Activated CD8-positive, alpha-beta T cell treated with anti-CD3 and anti-CD28 coated beads for 36 hours (primary cell): ENCODE results near the gene PILRB. TPM values are rescaled to one million over a fixed set of nuclear protein-coding genes. Genes with fewer than 3 reads are reported as not detected.
"Not testable (repeated sequence)": the region's sequence is repeated elsewhere in the genome, so short reads cannot be mapped to it uniquely, and the experiment has no call there.

ENCODE experiments used
- ATAC-seq: fragments of 200-7000 bp; cut with Tn5 transposase; one replicate; pipeline ENCODE4 v1.10.0; 2021; ENCODE audit warnings: mild to moderate bottlenecking, moderate library complexity
- CTCF ChIA-PET: fragments of 350-600 bp; sonication (Branson Sonifier 250); formaldehyde crosslinking; loops from one replicate; lab custom pipeline; 2021; ENCODE audit warnings: antibody characterized with exemption; lab: Charles Lee
- POLR2A ChIA-PET: fragments of 350-600 bp; sonication (Branson Sonifier 250); formaldehyde crosslinking; loops from one replicate; lab custom pipeline; 2021; ENCODE audit warnings: antibody characterized with exemption; lab: Charles Lee
- DNase-seq: peaks from one replicate; pipeline ENCODE4 v3.0.0-alpha.2; 2020
- H3K27ac Mint-ChIP-seq: one replicate; pipeline ENCODE4 v1.8.0; 2021; ENCODE audit warnings: mild to moderate bottlenecking, mixed read lengths
- H3K27me3 Mint-ChIP-seq: one replicate; pipeline ENCODE4 v1.8.0; 2021; ENCODE audit warnings: mixed read lengths
- H3K36me3 Mint-ChIP-seq: one replicate; pipeline ENCODE4 v1.8.0; 2021; ENCODE audit warnings: low read depth, mixed read lengths
- H3K4me1 Mint-ChIP-seq: one replicate; pipeline ENCODE4 v1.8.0; 2021; ENCODE audit warnings: low read depth, mixed read lengths
- H3K4me3 Mint-ChIP-seq: one replicate; pipeline ENCODE4 v1.8.0; 2021; ENCODE audit warnings: mild to moderate bottlenecking, moderate library complexity, mixed read lengths
- H3K9me3 Mint-ChIP-seq: one replicate; pipeline ENCODE4 v1.8.0; 2021; ENCODE audit warnings: mixed read lengths
- CTCF ChIP-seq: fragments of 200-600 bp; IDR thresholded peaks from one replicate; pipeline ENCODE4 v1.8.0; 2022; ENCODE audit warnings: antibody characterized with exemption, mild to moderate bottlenecking
- intact Hi-C: fragments of 100-400 bp; cut with micrococcal nuclease; formaldehyde crosslinking; loops from one replicate; pipeline ENCODE4 v1.10.0; 2022
- total RNA-seq, 2 experiments: library from RNA; stranded (reverse); gene quantifications; one replicate each; pipeline ENCODE4 v1.2.3, GENCODE V29; 2021

PILRB gene
- total RNA-seq, 2 experiments from 2014 or later: 43.7 to 46.8 TPM

GRCh38 chr7:100373261-100373831 lies 15.4 kb downstream of the PILRB start, which contains the start of gene PILRA:
TSS of gene PILRA (plus strand) at chr7:100373487. CDS start at chr7:100373657, 170 bp downstream.
- intact Hi-C loops: no loop called here
- TF ChIP-seq CTCF: no peak
- ChIA-PET CTCF (no interaction called here), POLR2A (interaction anchor here (1.0 kb wide), 1 partner anchor 8 kb away, joined by 3 read pairs; no protein-coding TSS in a partner anchor)
- H3K4me3 Mint-ChIP-seq: peak within 1 kb of the TSS; percentile 34
- ATAC-seq (no peak), DNase-seq (no peak)
- H3K27me3 Mint-ChIP-seq: no peaks in the 10 kb centered on the region
- H3K36me3 Mint-ChIP-seq: peaks cover 3% of the 10 kb centered on the region
- no peaks in the 10 kb centered on the region for H3K9me3 Mint-ChIP-seq
- peaks cover 32% of the 10 kb centered on the region for H3K4me1 Mint-ChIP-seq
- H3K27ac Mint-ChIP-seq: peak within 1 kb of the TSS; percentile 95

- H3K9me3 Mint-ChIP-seq, H3K27me3 Mint-ChIP-seq, ATAC-seq, H3K36me3 Mint-ChIP-seq, H3K4me3 Mint-ChIP-seq, DNase-seq, intact Hi-C loops: not testable (repeated sequence)
- POLR2A ChIA-PET: interaction anchor here (1.2 to 1.3 kb wide), 2 partner anchors 9 to 18 kb away, joined by 3 to 5 read pairs; no protein-coding TSS in a partner anchor
- CTCF ChIA-PET: interaction anchor here (0.7 kb wide), 1 partner anchor 34 kb away, joined by 3 read pairs; no protein-coding TSS in a partner anchor
- peaks cover 30% of the 10 kb centered on the region for H3K4me1 Mint-ChIP-seq
- peak overlapping the region; percentile 50 for H3K27ac Mint-ChIP-seq
These were observed 16.1 kb downstream of the PILRB start for GRCh38 chr7:100373870-100374598.

GRCh38 chr7:100374601-100375000 lies 16.7 kb downstream of the PILRB start:
- Mint-ChIP-seq H3K4me1 (peaks cover 29% of the 10 kb centered on the region), H3K36me3 (peaks cover 3% of the 10 kb centered on the region), H3K9me3 (no peaks in the 10 kb centered on the region), H3K27me3 (no peaks in the 10 kb centered on the region), H3K4me3 (no peak overlapping the region), H3K27ac (peak overlapping the region; percentile 49)
- DNase-seq: peak; percentile 62
- intact Hi-C loops: no loop called here
- ChIA-PET CTCF (interaction anchor here (0.7 kb wide), 1 partner anchor 33 kb away, joined by 3 read pairs; no protein-coding TSS in a partner anchor), POLR2A (interaction anchor here (1.2 to 1.3 kb wide), 2 partner anchors 9 to 17 kb away, joined by 3 to 5 read pairs; no protein-coding TSS in a partner anchor)
- TF ChIP-seq CTCF: no peak
- peak; percentile 64 for ATAC-seq

- H3K4me3 Mint-ChIP-seq: no peak overlapping the region
- H3K9me3 Mint-ChIP-seq: no peaks in the 10 kb centered on the region
- H3K4me1 Mint-ChIP-seq: peaks cover 28% of the 10 kb centered on the region
- H3K36me3 Mint-ChIP-seq: peaks cover 2% of the 10 kb centered on the region
- POLR2A ChIA-PET: no interaction called here
- CTCF ChIA-PET: no interaction called here
- no peaks in the 10 kb centered on the region for H3K27me3 Mint-ChIP-seq
- intact Hi-C loops: no loop called here
- TF ChIP-seq CTCF: no peak
- no peak overlapping the region for H3K27ac Mint-ChIP-seq
- ATAC-seq (no peak), DNase-seq (no peak)
These were observed 18.1 kb downstream of the PILRB start for GRCh38 chr7:100376066-100376465.

- ChIA-PET CTCF (no interaction called here), POLR2A (no interaction called here)
- ATAC-seq (no peak), DNase-seq (no peak)
- Mint-ChIP-seq H3K27me3 (no peaks in the 10 kb centered on the region), H3K9me3 (no peaks in the 10 kb centered on the region), H3K4me1 (peaks cover 22% of the 10 kb centered on the region), H3K27ac (no peak overlapping the region), H3K36me3 (no peaks in the 10 kb centered on the region), H3K4me3 (no peak overlapping the region)
- TF ChIP-seq CTCF: no peak
- intact Hi-C loops: no loop called here
These were observed 20.3 kb downstream of the PILRB start for GRCh38 chr7:100378114-100378755.
